GM18907 (cell line): ENCODE data around the gene CACNA1H.
"Not testable (repeated sequence)": the region's sequence is repeated elsewhere in the genome, so short reads cannot be mapped to it uniquely, and the experiment has no call there.

Experiments used
- ATAC-seq: cut with Tn5 transposase; IDR thresholded peaks from one replicate; pipeline ENCODE4 v1.9.1; 2021; ENCODE audit warnings: mild to moderate bottlenecking, moderate library complexity; ENCODE audit not compliant: unreplicated experiment

Gene CACNA1H

GRCh38 chr16:1190789-1191188 lies 37.9 kb downstream of the CACNA1H start:
- not testable (repeated sequence) for ATAC-seq

DNA sequence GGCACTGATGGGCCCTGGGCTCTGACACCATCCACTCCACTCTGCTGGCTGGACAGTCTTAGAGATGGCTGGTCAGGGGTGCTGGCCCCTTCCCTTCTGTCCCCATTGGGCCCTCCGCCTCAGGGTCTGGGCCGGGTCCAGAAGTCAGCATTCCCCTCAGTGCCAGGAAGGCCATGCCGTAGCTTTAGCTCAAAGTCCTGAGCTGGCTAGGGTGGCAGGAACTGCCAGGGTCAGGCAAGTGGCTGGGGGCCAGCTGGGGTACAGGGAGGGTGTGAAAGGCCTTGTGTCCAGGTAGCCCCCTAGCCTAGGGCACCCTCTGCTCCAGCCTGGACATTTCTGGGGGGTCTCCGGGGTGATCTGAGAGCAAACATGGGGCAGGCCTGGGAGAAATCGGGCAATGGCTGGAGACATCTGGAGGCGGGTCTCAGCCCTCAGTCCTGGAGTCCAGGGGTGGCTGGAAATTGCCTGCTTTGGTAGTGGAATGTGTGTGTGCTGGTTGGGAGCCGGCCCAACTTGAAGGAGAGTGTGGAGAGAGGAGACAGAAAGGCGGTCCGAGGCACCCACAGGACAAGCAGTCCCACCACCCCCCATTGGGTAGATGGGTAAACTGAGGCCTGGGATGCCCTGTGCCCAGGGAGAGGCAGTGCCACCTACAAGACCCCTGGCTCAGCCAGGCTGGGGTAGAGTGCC lies 39.6 kb downstream of the CACNA1H start:
- no peak for ATAC-seq

GRCh38 chr16:1193143-1193824 lies 40.4 kb downstream of the CACNA1H start:
- ATAC-seq = no peak

DNA sequence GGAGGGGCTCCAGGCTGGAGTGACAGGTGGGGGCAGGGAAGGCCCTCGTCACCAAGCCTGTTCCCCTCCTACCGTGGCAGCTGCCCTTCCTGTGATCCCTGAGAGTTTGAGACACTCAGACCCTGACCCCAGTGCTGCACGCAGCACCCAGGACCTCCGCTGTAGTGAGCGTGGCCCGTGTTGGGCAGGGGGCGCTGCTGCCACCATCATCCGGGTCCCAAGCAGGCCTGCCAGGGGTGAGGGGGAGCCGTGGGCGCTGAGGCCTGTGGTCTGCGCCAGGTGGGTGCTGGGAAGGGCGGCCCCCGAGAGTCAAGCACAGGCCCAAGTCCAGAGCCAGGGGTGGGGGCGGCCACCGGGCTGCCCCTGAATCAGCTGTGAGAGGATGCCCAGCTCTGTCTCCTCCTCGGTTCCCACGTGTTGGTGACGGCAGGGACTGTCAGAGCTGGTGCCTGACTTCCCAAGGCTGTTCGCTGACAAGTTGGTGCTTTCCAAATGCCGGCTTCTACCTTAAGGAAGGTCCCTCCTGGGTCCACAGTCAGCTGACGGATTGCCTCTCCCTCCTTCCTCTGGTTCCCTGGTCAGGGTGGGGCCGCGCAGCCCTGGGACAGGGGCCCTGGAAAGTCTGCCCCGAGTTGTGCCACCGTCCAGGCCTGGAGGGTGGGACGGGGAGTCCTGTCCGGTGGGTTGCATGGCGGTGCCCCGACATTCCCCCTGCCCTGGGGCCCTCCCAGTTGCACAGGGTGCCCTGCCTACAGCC lies 41.1 kb downstream of the CACNA1H start:
- ATAC-seq = no peak

DNA sequence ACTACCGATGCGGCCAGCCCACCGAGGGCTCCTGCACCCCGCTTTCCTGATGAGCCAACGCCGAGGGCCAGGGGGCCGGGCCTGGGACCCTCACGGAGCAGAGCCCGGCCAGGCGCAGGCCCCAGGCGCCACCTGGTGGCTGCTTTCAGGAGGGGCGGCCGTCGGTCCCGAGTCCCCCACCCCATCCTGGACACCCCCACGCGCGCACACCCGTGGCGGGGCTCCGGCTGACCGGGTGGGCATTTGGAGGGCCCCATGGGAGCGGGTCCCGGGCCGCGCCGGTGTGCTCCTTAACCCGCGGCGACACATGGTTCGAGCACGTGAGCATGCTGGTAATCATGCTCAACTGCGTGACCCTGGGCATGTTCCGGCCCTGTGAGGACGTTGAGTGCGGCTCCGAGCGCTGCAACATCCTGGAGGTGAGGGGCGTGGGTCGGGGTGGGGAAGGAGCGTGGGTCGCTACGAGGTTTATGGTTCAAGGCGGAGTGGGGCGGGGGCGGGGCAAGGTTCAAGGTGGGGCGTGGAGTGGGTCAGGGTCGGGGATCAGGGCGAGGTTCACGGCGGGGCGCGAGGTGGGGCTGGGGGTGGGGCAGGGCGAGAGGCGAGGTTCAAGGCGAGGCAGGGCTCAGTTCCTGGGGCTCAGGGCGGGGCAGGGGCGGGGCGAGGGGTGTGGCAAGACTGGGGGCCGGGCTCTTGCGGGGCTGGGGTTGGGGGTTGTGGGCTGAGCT lies 41.9 kb downstream of the CACNA1H start:
- ATAC-seq = no peak

- no peak for ATAC-seq
These were observed 42.4 kb downstream of the CACNA1H start for GRCh38 chr16:1195393-1195666.

- no peak for ATAC-seq
These were observed 43.6 kb downstream of the CACNA1H start for GRCh38 chr16:1196494-1196893.

DNA sequence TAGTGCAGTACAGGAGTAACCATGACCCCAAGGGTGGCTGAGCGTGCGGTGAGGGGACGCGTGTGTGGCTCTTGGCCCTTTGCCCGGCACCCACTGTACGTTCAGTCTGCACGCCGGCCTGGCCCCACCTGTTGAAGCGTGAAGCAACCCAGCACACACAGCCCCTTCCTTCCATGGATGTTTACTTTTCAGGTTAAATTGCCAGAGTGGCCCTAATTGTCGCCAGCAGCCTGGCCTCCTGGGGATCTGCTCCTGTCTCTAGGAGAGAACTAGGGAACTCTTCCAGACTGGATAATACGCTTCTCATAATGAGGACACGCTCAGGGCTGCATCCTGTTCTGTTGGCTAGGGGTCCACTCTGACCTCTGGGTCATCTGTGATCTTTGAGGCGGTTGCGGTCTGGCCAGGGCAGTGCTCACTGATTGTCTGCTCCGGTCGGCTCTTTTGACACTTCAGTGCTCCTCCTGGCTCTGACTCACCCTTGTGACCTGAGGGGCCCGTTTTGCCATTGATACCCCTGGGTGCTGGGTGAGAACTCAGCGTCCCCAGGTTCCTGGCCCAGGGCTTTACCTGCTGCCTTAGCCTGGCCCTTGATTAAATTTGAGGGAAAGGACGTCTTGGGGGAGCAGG lies 44.4 kb downstream of the CACNA1H start:
- no peak for ATAC-seq

DNA sequence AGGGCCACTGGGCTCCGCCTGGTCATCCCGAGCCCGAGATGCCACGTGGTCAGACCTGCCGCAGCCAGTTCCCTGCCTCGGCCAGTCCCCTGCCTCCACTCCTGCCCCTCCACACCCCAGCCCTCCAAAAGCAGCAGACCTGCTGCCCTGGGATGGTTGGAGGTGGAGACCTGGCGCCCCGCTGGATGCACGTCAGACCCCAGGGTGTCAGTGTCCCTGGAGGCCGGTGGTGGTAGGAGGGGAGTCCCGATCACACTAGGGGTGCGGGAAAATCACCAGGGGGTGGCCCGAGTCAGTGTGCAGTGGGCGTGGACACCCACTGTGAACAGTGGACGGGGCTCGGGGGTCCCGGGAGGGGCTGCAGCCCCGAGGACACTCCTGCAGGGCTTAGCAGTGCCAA lies 45.3 kb downstream of the CACNA1H start:
- no peak for ATAC-seq

DNA sequence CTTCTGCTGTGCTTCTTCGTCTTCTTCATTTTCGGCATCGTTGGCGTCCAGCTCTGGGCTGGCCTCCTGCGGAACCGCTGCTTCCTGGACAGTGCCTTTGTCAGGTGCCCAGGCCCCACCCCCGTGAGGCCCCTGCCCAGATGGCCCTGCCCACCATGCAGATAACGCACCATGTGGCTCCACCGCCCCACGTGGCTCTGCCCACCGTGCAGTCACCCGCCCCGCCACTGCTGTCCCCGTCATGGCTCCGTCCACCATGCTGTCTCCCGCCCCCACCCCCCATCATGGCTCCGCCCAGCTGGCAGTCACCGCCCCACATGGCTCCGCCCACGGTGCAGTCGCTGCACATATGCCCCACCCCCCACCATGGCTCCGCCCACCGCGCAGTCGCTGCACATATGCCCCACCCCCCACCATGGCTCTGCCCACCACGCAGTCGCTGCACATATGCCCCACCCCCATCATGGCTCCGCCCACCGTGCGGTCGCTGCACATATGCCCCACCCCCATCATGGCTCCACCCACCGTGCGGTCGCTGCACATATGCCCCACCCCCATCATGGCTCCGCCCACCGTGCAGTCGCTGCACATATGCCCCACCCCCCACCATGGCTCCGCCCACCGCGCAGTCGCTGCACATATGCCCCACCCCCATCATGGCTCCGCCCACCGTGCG lies 45.9 kb downstream of the CACNA1H start:
- not testable (repeated sequence) for ATAC-seq

- no peak for ATAC-seq
These were observed 46.6 kb downstream of the CACNA1H start for GRCh38 chr16:1199347-1200013.

DNA sequence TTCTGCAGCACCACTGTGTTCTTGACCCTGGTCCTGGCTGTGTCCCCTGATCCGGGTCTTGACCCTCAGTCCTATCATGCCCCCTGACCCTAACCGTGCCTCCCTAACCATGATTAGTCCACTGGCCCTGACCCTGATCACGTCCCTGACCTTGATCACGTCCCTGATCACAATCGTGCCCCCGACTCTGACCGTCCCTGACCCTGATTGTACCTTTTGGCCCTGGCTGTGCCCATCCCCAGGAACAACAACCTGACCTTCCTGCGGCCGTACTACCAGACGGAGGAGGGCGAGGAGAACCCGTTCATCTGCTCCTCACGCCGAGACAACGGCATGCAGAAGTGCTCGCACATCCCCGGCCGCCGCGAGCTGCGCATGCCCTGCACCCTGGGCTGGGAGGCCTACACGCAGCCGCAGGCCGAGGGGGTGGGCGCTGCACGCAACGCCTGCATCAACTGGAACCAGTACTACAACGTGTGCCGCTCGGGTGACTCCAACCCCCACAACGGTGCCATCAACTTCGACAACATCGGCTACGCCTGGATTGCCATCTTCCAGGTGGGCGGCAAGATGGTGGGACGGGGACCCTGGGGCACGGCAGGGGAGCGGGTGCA lies 47.2 kb downstream of the CACNA1H start:
- no peak for ATAC-seq

GRCh38 chr16:1201444-1201843 lies 48.5 kb downstream of the CACNA1H start:
- ATAC-seq = no peak

DNA sequence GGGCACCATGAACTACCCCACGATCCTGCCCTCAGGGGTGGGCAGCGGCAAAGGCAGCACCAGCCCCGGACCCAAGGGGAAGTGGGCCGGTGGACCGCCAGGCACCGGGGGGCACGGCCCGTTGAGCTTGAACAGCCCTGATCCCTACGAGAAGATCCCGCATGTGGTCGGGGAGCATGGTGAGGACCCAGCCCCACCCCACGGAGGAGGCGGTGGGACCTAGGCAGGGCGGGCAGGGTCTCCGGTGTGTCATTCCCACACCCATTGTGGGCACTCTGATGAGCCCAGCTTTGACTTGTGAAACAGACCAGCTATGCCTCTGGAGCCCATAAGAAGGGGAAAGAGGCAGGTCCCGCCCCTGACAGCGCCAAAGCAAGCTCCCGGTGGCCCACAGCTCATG lies 49.4 kb downstream of the CACNA1H start:
- ATAC-seq = no peak

- ATAC-seq = no peak
These were observed 52.0 kb downstream of the CACNA1H start for GRCh38 chr16:1204933-1205332.

- ATAC-seq = no peak
These were observed 53.4 kb downstream of the CACNA1H start for GRCh38 chr16:1206326-1206725.

- no peak for ATAC-seq
These were observed 53.9 kb downstream of the CACNA1H start for GRCh38 chr16:1206786-1207185.

DNA sequence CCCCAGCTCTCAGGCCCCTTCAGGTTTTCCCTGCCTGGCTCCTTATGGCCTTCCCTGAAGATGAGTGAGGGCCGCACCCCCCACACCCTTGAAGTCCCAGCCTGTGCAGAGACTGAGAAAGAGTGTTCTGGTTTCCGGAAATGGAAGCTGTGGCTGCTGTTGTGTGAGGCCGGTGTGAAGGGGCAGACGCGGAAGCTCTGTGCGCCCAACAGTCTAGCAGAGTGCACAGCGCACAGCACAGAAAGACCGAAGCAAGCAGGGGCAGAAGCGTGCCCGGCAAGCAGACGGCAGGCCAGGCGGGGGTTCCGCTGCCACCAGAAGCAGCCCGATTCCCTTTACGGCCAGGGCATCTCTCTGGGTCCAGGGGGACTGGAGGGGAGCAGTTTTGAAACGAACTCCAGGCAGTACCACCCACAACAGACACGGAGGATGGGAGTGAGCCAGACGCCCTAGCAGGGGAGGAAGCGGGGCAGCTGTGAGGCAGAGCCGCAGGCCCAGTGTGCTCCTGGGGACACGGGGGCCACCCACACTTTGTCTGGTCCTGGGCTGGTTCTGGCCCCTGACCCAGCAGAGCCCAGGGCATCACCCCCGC lies 55.4 kb downstream of the CACNA1H start:
- no peak for ATAC-seq

DNA sequence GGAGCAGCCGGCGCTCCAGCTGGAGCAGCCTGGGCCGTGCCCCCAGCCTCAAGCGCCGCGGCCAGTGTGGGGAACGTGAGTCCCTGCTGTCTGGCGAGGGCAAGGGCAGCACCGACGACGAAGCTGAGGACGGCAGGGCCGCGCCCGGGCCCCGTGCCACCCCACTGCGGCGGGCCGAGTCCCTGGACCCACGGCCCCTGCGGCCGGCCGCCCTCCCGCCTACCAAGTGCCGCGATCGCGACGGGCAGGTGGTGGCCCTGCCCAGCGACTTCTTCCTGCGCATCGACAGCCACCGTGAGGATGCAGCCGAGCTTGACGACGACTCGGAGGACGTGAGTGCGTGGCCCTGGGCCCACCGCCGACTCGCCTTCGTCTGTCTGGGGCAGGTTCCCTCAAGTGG lies 56.2 kb downstream of the CACNA1H start:
- ATAC-seq = no peak
